ENCODE results near the gene OR7A17.

Gene OR7A17

DNA sequence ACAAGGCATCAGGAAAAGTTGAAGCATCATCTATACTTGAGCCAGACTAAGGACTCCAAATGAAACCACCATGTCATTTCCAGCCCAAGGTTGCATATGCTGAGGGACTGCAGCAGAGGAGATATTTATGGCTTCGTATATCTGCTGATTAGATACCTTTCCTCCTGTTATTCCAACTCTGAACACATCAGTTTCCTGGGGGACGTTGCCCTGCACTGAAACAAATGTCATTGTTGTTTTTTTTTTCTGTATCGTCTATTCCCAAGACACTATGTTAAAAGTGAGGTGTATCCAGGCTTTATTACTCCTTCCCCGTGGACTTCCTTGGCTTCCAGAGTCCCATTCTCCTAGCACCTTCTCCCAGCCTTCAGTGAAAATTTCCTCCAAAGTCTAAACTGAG, at the start of gene OR7A17:
Gene OR7A17 (minus strand): TSS at position 101 of the 400 bp plus-strand sequence. CDS start 4,777 bp downstream, outside the sequence.
- no peak within 1 kb of the TSS for H3K4me3 ChIP-seq
- peaks cover 12% of the 10 kb centered on the region for H3K4me1 ChIP-seq
- no peaks in the 10 kb centered on the region for H3K36me3 ChIP-seq
- no peaks in the 10 kb centered on the region for H3K9me3 ChIP-seq
- no peak within 1 kb of the TSS for H3K27ac ChIP-seq
- no peak within 1 kb of the TSS for H3K9ac ChIP-seq
- no peak for TF ChIP-seq Cebpa-rat (IDR thresholded peaks at IDR 0.05)
- H4K20me1 ChIP-seq = no peaks in the 10 kb centered on the region
- H3K4me2 ChIP-seq = no peak within 1 kb of the TSS
- no peaks in the 10 kb centered on the region for H3K27me3 ChIP-seq

- Histone ChIP-seq H3K4me1 (no peaks in the 10 kb centered on the region), H3K9me3 (no peaks in the 10 kb centered on the region)
- no peak for TF ChIP-seq Cebpa-rat (IDR thresholded peaks at IDR 0.05)
These were observed 47.6 kb upstream of the OR7A17 start for GRCh38 chr19:14933506-14933905.

GRCh38 chr19:14916848-14917247, 30.9 kb upstream of the OR7A17 start:
- Histone ChIP-seq H4K20me1 (no peaks in the 10 kb centered on the region), H3K27ac (no peak overlapping the region), H3K4me2 (no peak overlapping the region), H3K9ac (no peak overlapping the region), H3K4me1 (no peaks in the 10 kb centered on the region), H3K4me3 (no peak overlapping the region), H3K27me3 (no peaks in the 10 kb centered on the region), H3K9me3 (peaks cover 13% of the 10 kb centered on the region), H3K36me3 (no peaks in the 10 kb centered on the region)
- TF ChIP-seq Cebpa-rat (IDR thresholded peaks at IDR 0.05) = no peak

More at GRCh38 chr19:14933506-14933905, 47.6 kb upstream of the OR7A17 start:
- Histone ChIP-seq H3K4me3 (no peak overlapping the region), H4K20me1 (no peaks in the 10 kb centered on the region), H3K36me3 (no peaks in the 10 kb centered on the region), H3K27me3 (no peaks in the 10 kb centered on the region), H3K27ac (no peak overlapping the region), H3K9ac (no peak overlapping the region), H3K4me2 (no peak overlapping the region)

DNA sequence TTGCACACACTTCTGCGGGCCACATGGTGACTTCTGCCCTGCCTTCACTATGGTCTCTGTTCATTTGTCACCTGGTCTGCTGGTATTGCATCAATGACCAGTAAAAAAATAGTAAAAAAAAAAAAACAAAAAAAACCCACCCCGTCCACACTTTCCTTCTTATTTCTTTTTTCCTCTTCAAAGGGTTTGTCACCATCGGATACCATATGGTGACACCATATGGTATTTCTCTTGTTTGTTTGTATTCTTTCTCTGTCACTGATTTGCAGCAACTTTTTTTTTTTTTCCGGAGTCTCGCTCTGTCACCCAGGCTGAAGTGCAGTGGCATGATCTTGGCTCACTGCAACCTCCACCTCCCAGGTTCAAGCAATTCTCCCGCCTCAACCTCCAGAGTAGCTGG, 29.2 kb upstream of the OR7A17 start:
- Histone ChIP-seq H3K4me3 (no peak overlapping the region), H3K27ac (no peak overlapping the region)

GRCh38 chr19:14906711-14907110, 20.8 kb upstream of the OR7A17 start:
- no peaks in the 10 kb centered on the region for H3K9me3 ChIP-seq
- H3K27me3 ChIP-seq = no peaks in the 10 kb centered on the region
- H4K20me1 ChIP-seq = no peaks in the 10 kb centered on the region
- no peak overlapping the region for H3K4me3 ChIP-seq
- no peak for TF ChIP-seq Cebpa-rat (IDR thresholded peaks at IDR 0.05)
- H3K4me1 ChIP-seq = no peaks in the 10 kb centered on the region
- H3K9ac ChIP-seq = no peak overlapping the region
- H3K36me3 ChIP-seq = no peaks in the 10 kb centered on the region
- no peak overlapping the region for H3K27ac ChIP-seq
- H3K4me2 ChIP-seq = no peak overlapping the region

More for the DNA sequence above, 29.2 kb upstream of the OR7A17 start:
- no peaks in the 10 kb centered on the region for H3K4me1 ChIP-seq
- no peaks in the 10 kb centered on the region for H3K36me3 ChIP-seq
- H3K9me3 ChIP-seq = peaks cover 13% of the 10 kb centered on the region
- no peak overlapping the region for H3K4me2 ChIP-seq
- H4K20me1 ChIP-seq = no peaks in the 10 kb centered on the region
- H3K27me3 ChIP-seq = no peaks in the 10 kb centered on the region
- no peak overlapping the region for H3K9ac ChIP-seq
- no peak for TF ChIP-seq Cebpa-rat (IDR thresholded peaks at IDR 0.05)

DNA sequence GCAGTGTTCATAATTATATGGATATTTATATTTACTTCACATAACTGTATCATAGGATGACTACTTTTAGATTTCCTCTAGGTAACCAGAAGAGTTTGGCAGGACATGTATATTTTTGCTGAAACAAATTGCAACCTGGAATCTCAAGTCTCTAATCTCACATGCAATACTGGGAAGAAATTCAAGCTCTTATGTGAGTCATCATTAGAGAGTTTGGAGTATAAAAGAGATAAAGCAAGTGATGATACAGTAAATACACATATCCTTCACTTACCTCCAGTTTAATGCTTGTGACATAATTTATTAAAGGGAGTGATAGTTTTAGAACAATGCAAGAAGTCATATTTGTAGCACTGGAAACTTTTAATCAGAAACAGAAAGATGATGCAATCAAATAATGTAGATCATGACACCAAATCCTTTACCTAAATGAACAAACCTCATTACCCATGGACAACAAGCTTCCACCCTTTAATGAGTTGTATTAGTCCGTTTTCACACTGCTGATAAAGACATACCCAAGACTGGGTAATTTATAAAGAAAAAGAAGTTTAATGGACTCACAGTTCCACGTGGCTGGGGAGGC, 15.8 kb upstream of the OR7A17 start:
- no peaks in the 10 kb centered on the region for H3K9me3 ChIP-seq
- H3K27ac ChIP-seq = no peak overlapping the region
- H3K4me3 ChIP-seq = no peak overlapping the region
- no peaks in the 10 kb centered on the region for H3K27me3 ChIP-seq
- no peaks in the 10 kb centered on the region for H3K36me3 ChIP-seq
- H3K4me2 ChIP-seq = no peak overlapping the region
- no peaks in the 10 kb centered on the region for H4K20me1 ChIP-seq
- no peak for TF ChIP-seq Cebpa-rat (IDR thresholded peaks at IDR 0.05)
- no peaks in the 10 kb centered on the region; the same call in 1 of the 2 replicates for H3K4me1 ChIP-seq
- no peak overlapping the region for H3K9ac ChIP-seq

- no peaks in the 10 kb centered on the region for H4K20me1 ChIP-seq
- no peak overlapping the region for H3K4me2 ChIP-seq
- no peaks in the 10 kb centered on the region for H3K36me3 ChIP-seq
- H3K4me1 ChIP-seq = peaks cover 12% of the 10 kb centered on the region
- no peak overlapping the region for H3K27ac ChIP-seq
- H3K4me3 ChIP-seq = no peak overlapping the region
- H3K9ac ChIP-seq = no peak overlapping the region
- no peaks in the 10 kb centered on the region for H3K9me3 ChIP-seq
- no peaks in the 10 kb centered on the region for H3K27me3 ChIP-seq
- TF ChIP-seq Cebpa-rat (IDR thresholded peaks at IDR 0.05) = no peak
These were observed 4.9 kb upstream of the OR7A17 start for GRCh38 chr19:14890643-14891379.

GRCh38 chr19:14889994-14890642, 4.2 kb upstream of the OR7A17 start:
- Histone ChIP-seq H3K9me3 (no peaks in the 10 kb centered on the region), H3K4me3 (no peak overlapping the region), H3K27me3 (no peaks in the 10 kb centered on the region), H3K4me2 (no peak overlapping the region), H3K27ac (no peak overlapping the region), H3K36me3 (no peaks in the 10 kb centered on the region), H4K20me1 (no peaks in the 10 kb centered on the region), H3K4me1 (peaks cover 12% of the 10 kb centered on the region), H3K9ac (no peak overlapping the region)
- TF ChIP-seq Cebpa-rat (IDR thresholded peaks at IDR 0.05) = no peak

DNA sequence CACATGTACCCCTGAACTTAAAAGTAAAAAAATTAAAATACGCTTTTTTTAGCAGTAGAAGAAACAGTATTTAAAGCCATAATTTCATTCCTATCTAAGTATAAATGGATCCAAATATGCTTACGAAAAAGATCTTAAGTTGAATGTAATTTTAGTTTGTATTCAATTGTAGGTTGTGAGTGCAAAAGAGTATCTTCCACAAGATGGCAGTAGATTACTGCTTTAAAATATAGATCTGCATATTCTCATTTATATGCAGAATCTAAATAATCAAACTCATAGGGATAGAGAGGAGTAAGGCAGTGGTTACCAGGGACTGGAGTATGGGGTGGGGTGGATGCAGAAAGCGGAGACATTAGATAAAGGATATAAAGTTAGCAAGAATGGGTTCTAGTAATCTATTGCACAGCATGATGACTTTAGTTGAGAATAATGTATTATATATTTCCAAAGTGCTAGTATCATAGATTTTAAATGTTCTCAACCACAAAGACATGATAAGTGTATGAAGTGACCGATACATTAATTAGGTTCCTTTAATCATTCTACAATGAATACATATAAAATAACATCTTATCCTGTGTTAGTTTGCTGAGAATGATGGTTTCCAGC, 14.2 kb downstream of the OR7A17 start:
- Histone ChIP-seq H4K20me1 (no peaks in the 10 kb centered on the region), H3K9ac (no peak overlapping the region), H3K4me3 (no peak overlapping the region), H3K4me1 (no peaks in the 10 kb centered on the region), H3K9me3 (no peaks in the 10 kb centered on the region), H3K36me3 (no peaks in the 10 kb centered on the region), H3K4me2 (no peak overlapping the region), H3K27ac (no peak overlapping the region), H3K27me3 (no peaks in the 10 kb centered on the region)
- TF ChIP-seq Cebpa-rat (IDR thresholded peaks at IDR 0.05) = no peak

DNA sequence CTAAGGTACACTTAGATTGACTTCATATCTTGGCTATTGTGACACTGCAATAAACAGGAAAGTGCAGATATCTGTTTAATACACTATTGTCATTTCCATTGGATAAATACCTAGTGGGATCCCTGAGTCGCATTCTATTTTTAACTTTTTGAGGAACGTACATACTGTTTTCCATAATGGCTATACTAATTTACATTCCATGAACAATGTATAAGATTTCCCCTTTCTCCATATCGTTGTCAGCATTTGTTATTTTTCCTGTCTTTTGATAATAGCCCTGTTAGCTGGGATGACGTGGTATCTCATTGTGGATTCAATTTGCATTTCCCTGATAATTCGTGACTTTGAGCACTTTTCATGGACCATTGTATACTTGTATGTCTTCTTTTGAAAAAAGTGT, 17.4 kb downstream of the OR7A17 start:
- TF ChIP-seq Cebpa-rat (IDR thresholded peaks at IDR 0.05) = no peak
- Histone ChIP-seq H3K27ac (no peak overlapping the region), H3K4me1 (no peaks in the 10 kb centered on the region), H3K4me2 (no peak overlapping the region), H3K9ac (no peak overlapping the region), H3K27me3 (no peaks in the 10 kb centered on the region), H3K36me3 (no peaks in the 10 kb centered on the region), H3K4me3 (no peak overlapping the region), H4K20me1 (no peaks in the 10 kb centered on the region), H3K9me3 (no peaks in the 10 kb centered on the region)
